NCI-H1930 (cell line): ENCODE results near the gene PLXDC2.

Experiments used
- DNase-seq, 2 experiments: peaks; one replicate each; lab custom pipeline; 2025; lab: John Stamatoyannopoulos, UW

The PLXDC2 gene

GRCh38 chr10:19911886-19912285 lies 95.7 kb downstream of the PLXDC2 start:
- no peak for DNase-seq

GRCh38 chr10:19913987-19914386 lies 97.8 kb downstream of the PLXDC2 start:
- DNase-seq: no peak

- DNase-seq: no peak
These were observed 98.9 kb downstream of the PLXDC2 start for GRCh38 chr10:19915125-19915524.

- DNase-seq: no peak
These were observed 99.6 kb downstream of the PLXDC2 start for GRCh38 chr10:19915816-19916215.

GRCh38 chr10:19917751-19918478 lies 101.7 kb downstream of the PLXDC2 start:
- no peak for DNase-seq

- DNase-seq: peak in 1 of 2 experiments; percentile 22
These were observed 102.6 kb downstream of the PLXDC2 start for GRCh38 chr10:19918794-19919193.

GRCh38 chr10:19919671-19920070 lies 103.4 kb downstream of the PLXDC2 start:
- no peak for DNase-seq

GRCh38 chr10:19920075-19920726 lies 104.0 kb downstream of the PLXDC2 start:
- DNase-seq: no peak

GRCh38 chr10:19921300-19922140 lies 105.3 kb downstream of the PLXDC2 start:
- DNase-seq: no peak

- no peak for DNase-seq
These were observed 106.2 kb downstream of the PLXDC2 start for GRCh38 chr10:19922236-19922963.

GRCh38 chr10:19925064-19925463 lies 108.8 kb downstream of the PLXDC2 start:
- no peak for DNase-seq

GRCh38 chr10:19928936-19929335 lies 112.7 kb downstream of the PLXDC2 start:
- DNase-seq: no peak

GRCh38 chr10:19929506-19930140 lies 113.4 kb downstream of the PLXDC2 start:
- DNase-seq: no peak

- DNase-seq: no peak
These were observed 115.0 kb downstream of the PLXDC2 start for GRCh38 chr10:19930936-19931893.

- no peak for DNase-seq
These were observed 115.8 kb downstream of the PLXDC2 start for GRCh38 chr10:19931894-19932590.

- no peak for DNase-seq
These were observed 116.7 kb downstream of the PLXDC2 start for GRCh38 chr10:19932806-19933371.

GRCh38 chr10:19933772-19934171 lies 117.5 kb downstream of the PLXDC2 start:
- no peak for DNase-seq

GRCh38 chr10:19935176-19935575 lies 118.9 kb downstream of the PLXDC2 start:
- DNase-seq: no peak

GRCh38 chr10:19936289-19936688 lies 120.1 kb downstream of the PLXDC2 start:
- DNase-seq: no peak
